NCI-H526 (cell line): ENCODE data around the gene NSG2.

Experiments used
- DNase-seq, 2 experiments: peaks; one replicate each; lab custom pipeline; 2025; lab: John Stamatoyannopoulos, UW

Gene NSG2

DNA sequence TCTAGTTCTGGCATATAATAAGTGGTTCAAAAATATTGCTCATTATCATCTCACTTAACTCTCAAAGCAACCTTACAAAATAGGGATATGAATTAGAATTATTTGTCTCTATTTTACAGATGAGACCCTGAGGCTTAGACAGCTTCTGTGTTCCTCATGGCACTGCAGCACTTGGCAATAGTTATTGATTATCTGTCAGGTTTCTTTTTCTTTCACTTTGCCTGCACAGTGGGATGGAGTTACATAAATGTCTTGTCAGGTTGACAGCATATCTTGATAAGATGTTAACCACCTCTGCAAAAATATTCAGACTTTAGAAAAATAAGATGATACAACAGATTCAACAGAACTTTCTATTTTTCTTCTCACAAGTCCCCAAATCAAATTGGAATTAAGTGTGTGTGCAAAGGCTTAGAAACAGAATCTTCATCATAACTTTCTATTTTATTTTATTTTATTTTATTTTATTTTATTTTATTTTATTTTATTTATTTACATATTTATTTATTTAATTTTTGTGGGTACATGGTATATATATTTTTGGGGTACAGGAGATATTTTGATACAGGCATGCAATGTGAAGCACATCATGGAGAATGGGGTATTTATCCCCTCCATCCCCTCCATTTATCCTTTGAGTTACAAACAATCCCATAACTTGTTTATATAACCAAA, 17.7 kb downstream of the NSG2 start:
- DNase-seq: no peak

DNA sequence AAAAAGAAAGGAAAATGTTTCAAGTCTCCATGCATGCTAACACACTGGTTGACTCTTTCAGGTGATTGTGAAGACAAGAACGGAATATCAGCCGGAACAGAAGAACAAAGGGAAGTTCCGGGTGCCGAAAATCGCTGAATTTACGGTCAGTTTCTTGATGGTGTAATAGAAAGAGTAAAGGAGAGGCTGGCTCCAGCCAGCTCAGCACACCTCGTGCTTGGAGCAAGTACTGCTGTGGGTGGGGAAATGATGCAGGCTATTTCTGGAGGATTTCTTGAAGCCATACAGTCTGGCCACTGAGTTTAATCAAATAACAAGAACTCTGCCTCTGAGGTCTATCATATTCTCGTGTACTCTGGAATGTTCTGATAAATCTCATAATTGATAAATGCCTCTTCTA, 18.7 kb downstream of the NSG2 start:
- DNase-seq: no peak

DNA sequence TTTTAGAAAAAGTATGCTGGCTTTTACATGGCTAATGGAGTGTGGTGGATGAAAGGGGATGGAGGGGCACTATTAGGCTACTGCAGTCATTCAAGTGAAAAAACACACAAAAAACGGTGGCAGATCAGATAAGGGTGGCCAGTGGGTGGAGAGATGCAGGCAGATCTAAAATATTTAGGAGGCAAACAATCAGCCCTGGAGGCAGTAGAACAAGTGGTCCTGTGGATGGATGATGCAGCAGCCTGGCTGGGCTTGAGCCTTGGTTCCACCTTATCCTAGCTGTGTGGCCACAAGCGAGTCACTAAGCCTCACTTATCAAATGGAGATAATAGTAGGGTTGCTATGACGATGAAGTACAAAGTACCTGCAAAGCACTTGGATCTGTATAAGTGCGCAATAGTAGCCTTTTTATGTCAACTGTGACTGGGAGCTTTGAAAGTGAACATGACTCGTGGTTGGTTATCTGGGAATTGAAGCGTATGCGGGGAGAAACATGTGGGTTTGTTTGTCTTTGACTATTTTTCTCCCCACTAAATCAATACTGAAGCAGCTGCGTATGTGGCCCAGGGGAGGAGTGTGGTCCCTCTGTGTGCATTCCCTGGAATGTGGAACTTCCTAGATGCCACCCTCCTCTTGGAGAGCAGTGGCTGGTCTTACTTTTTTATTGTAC, 20.2 kb downstream of the NSG2 start:
- DNase-seq: no peak

DNA sequence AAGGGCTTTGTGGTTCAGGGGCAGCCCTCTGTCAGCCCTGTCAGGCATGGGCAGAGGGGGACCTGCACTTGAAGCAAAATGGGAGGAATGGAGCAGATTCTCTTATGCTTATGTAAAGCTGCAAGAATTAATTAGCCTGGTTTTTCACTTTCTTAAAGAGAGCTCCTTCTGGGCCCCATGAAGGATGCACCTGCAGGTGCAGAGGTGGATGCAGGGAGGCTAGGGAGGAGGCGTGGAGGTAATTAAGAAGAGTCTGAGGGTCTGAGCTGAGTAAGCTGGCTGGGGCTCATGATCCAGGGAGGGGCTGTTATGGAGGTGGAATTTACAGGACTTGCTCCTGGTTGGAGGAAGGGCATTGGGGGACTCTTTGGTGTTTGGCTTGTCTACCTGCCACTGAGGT, 22.0 kb downstream of the NSG2 start:
- DNase-seq: no peak

DNA sequence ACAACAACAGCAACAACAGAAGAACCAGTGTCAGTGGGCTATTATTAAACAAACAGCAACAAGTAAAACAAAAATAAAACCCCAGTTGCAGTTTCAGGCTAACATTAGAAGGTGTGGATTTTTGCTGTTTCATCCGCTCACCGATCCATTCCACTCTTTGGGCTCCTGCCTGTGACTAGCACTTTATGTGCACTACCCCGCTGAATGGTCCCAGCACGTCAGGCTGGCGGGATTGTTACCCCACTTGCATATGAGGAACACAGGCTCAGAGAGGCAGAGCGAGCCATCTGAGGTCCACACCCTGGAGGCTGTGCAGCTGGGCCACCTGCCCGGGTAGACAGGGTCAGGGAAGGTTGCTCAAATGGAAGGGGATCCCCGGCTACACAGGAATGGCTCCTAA, 26.0 kb downstream of the NSG2 start:
- no peak for DNase-seq

DNA sequence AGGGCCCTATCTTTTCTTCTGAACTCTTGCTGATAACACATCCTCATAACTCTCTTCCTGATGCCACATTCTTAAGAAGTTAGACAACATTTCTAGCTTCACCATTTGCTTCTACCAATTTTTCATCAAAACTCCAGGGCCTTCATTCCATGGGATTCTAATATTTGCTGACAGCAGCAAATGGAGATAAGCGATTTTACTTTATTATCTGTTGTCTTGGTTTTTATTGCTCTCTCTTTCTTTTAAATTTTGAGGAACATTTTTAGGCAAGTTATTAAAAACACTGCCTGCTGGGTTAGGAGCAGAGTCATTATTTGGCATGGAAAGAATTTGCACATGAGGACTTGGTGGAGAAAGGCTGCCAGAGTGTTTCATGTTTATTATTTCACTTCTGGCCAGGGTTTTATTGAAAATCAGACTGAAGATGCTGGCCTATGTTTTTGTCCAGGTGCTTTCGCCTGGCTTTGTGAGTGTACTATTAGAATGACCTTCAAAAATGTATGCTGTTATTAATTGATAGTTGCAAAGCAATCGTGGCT, 27.7 kb downstream of the NSG2 start:
- no peak for DNase-seq

DNA sequence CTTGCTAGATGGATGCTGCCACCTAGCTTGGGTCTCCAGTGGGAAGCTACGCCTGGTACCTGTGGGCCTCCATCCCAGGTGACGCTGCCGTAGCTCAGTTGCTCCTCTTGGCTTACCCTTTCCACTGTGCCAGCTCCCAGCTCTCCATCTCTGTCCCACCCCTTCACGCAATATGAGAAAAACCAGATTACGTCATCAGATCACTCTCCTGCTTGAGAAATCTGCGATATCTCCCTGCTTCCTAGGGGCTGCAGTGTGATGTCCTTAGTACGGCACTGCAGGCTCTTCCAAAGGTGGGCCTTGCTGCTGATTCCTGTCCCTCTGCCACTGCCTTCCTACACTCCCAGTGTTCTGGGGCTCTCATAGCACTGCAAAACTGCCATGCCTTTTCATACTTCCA, 28.9 kb downstream of the NSG2 start:
- DNase-seq: no peak

DNA sequence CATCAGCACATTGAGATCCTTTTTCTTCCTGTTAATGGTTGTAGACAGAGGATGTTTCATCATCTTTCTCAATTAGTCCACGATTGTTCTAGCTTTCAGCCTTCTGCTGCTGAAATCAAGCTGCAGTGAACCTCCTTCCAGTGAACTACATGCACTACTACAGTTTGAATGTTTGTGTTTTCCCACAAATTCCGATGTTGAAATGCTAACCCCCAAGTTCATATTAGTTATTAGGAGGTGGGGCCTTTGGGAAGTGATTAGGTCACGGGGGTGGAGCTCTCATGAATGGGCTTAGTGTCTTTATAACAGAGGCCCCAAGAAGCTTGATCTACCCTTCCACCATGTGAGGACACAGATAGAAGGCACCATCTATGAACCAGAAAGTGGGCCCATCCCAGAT, 32.9 kb downstream of the NSG2 start:
- no peak for DNase-seq

DNA sequence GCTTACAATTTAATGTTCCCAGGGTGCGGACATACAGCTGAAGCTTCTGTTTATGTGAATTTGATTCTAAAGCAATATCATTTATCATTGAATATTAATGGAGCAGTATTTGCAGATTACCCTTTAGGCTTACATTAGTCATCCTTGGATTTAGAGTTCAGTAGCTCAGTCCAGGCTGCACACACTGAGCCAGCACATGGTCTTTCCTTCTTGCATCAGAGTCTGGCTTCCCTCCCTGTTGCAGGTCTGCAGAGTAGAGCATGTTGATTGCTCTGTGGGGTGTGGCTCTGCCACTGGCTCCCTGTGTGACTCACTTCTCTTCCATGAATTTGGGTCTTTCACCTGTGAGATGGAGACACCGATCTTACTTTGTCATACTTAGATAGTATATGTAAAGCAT, 36.8 kb downstream of the NSG2 start:
- DNase-seq: no peak

DNA sequence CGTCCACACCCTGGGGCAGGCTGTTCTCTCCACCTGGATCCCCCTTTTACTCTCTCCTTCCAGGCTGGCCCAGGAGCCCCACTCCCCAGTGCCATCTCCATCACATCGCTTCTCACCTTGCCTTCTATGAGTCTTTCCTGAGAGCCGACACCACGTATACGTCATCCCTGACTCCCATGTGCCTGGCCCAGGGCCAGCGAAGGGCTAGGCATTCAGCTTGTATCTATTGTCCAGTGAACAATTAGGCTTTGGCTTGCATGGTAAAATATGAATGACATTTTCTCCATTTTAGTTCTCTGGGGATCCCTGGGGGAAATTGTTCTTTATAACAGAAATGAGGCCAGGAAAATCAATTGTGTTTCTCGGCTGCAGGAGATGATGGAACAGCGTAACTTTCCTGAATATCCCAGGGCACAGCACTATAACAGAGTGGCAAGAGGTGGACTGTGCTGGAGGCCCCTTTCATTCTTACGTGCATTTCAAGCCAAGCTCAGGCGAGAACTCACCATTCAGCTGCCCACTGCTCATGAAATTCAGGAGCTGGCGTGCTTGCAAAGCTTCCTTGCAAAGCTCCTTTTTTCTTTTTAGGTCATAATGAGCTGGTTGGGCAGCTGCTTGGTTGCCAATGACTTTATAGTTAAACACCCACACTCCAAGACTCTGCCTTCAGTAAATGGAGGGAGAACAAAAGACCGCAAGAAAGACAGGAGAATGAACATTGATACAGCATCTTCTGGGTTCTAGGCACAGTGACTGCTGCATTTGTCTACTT, 37.7 kb downstream of the NSG2 start:
- DNase-seq: no peak

DNA sequence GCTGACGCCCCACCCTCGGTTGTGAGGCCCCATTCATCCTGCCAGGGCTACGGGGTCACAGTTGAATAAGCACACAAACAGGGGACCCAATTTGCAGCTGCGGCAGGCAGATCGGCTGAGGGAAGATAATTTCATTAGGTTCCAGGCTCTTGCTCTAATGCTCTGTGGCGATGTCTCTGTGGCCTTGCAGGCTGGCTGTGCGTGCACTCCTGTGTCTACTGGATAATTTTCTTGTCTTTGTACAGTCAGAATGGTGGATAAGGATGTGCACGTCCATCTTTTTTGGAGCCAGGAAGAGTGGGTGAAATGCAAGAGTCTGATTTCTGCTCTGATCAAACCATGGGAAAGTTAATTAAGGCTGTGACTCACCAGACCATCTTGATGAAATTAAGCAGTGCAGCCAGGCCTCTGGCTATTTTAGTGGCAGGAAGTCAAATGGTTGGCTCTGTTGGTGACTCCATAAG, 39.2 kb downstream of the NSG2 start:
- peak; percentile 14 to 55 for DNase-seq

DNA sequence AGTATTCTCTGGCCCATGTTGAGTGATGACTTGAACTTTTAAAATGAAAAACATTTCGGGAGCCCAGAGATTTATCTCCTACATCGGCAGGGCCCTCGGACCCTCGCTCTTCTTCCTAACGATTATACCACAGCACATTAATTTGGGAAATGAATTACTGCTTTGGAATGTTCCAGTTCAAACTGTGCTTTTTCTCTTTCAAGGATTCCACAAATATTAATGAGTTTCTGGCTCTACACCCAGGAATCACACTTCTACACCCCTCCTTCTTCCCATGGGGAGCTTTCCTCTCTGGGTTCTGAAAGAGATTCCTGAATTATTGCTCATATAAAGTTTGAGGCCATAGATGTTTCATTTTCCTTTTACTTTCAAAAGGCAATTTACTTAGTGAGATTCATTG, 41.2 kb downstream of the NSG2 start:
- DNase-seq: no peak

DNA sequence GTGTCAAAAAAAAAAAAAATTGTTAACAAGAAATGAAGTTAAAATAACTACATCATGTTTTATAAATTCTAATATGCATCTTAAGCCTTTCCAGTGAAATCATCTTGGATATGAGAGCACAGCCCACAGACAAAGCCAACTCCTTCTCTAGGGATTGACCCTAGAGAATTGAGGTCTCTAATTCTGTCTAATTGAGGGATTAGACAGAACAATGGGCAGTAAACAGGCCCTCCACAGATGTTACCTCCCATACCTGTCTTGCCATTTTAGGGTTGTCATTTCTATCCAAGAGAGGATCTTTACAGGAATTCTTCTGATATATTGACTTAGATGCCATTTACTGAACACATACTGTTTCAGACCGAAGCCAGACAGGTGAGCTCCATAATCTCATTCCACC, 42.3 kb downstream of the NSG2 start:
- DNase-seq: no peak

DNA sequence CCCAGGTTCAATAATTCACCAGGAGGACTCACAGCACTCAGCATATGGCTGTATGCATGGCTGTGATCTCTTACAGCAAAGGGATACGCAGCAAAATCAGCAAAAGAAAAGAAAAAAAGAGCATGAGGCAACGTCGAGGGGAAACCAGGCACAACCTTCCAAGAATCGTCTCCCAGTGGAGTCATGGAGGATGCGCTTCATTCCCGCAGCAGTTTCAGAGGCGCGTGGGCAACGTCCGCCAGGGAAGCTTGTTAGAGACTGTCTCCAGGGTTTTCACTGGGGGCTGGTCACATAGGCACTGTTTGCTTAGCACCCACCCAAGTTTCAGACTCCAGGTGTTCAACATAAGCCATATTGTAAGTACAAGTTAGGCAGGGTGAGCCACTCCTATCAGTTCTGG, 44.6 kb downstream of the NSG2 start:
- DNase-seq: no peak

DNA sequence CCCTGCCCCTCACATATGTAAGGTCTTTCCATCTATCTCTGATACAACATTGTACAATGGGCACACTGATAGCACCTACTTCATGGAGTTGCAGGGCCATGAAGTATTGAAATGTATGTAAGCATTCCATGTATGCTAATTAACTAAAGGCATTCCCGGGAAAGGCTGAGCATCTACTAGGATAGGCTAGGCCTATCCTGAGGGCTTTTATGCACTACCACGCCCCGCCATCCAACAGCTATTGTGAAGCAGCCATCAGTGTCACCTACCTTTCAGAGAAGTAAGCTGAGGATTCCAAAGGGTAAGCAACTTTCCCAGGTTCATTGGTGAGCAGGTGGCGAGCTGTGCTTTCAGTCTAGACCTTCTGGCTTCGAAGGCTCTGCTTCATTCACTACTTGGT, 47.6 kb downstream of the NSG2 start:
- no peak for DNase-seq

DNA sequence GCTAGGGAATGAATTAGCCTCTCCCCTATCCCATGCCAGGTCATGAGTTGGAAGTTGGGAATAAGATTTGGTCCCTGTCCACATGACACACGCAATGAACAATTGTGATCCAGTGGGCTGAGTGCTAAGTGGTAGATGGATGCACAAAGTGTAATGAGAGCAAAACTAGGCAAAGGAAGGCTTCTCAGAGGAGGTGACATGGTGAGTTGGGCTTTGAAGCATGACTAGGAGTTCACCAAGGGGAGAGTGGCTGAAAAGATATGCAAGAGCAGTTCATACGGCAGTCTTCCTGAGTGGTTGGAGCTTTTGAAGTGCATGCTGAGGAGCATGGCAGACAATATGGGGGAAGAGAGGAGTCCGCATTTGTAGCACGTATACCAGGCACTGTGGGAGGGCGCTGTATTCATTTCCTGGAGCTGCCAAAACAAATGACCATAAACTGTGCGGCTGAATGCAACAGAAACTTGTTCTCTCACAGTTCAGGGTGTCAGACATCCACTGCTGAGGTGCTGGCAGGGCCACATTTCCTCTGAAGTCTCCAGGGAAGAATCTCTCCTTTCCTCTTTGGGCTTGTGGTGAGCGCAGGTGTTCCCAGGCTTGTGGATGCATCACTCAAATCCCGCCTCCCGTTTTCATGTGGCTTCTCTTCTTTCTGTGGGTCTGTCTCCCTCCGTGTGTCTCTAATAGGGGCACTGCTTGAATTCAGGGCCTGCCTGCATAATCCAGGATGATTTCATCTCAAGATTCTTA, 49.5 kb downstream of the NSG2 start:
- DNase-seq: no peak

DNA sequence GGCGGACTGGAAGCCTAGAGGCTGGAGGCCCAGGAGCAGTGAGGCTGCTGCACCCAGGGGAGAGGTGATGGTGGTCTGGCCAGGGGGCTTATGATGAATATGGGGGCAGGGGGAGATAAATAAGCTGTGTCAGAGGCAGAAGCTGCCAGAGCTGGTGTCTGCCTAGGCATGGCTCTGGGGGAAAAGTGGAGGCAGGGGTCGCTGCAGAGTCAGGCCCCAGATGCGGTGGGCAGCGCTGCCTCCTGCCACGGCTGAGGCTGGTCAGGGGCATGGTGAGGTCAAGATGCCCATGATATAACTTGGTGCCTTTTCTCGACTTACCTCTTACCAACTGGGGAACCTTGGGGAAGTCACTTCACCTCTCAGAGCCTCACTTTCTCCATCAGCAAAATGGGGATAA, 51.1 kb downstream of the NSG2 start:
- no peak for DNase-seq

DNA sequence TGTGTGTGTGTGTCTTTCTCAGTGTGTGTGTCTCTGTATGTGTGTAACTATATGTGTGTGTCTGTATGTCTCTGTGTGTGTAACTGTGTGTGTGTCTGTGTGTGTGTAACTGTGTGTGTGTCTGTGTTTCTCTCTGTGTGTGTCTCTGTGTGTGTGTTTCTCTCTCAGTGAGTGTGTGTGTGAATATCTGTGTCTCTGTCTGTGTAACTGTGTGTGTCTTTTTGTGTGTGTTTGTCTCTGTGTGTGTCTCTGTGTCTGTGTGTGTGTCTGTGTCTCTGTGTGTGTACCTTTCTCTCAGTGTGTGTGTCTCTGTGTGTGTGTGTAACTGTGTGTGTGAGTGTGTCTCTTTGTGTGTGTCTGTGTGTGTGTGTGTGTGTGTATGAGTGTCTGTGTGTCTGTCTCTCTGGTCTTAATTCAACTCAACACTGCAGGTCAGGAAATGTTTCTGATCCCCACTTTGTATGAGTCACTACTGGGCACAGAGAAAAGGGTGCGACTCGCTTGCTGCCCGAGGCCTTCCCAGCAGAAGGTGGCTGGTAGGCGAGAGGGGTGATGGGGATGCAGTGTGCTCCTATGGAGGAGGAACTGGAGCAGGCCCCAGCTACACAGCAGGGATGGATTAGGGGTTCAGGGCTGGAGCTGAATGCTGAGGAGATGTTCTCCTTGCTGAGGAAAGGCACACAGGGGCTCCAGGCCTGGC, 52.1 kb downstream of the NSG2 start:
- DNase-seq: no peak

DNA sequence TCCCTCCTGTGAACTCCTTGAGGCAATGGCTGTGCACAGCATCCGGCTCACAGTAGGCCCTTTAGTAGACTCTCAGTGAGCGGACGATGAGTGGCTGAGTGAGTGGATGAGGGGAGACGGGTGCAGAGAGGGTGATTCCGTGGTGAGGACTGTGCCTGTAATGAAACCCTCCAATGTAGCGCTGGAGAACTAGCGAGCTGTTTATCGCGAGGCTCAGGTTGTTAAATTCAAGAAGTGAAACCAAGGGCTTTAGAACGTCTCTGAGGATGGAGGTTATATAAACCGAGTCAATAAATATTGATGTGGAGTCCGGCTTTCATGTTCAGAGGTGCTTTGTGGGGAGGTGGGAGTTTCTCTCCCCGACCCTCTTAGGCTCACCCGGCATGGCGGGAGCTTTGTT, 53.2 kb downstream of the NSG2 start:
- no peak for DNase-seq

DNA sequence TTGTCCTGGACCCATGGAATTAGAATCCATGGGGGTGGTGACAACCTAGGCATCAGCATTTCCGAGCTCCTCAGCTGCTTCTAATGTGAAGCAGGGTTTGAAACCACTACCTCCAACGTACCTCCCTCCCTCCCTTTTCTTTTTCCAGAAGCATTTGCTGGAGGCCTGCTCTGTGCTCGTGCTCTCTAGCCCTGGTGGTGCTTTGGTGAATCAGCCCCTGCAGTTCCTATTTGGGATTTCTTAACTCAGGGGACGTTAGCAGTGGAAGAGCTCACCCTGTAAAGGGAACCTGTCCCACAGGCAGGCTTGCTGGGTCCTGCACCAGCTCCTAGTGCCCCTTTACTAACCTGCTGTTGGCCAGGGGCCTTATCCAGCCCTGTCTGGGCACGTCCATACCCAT, 55.0 kb downstream of the NSG2 start:
- no peak for DNase-seq

DNA sequence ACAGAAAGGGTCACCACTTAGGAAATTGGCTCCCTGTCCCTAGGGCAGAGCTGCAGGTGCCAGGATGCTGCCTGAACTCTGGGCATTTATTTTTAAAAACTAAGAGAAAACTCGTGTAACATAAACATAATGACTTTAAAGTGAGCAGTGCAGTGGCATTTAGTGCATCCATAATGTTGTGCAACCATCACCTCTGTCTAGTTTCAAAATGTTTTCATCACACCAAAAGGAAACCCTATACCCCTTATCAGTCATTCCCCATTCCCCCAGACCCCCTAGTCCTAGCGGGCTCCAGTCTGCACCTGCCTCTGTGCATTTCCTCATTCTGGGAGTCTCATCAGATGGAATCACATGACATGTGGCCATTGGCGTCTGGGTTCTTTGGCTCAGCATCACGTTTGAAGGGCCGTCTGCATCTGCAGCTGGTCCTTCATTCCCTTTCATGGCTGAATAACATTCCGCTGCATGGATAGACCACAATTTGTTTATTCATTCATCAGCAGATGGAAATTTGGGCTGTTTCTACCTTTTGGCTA, 55.8 kb downstream of the NSG2 start:
- no peak for DNase-seq
